ENCODE data around the gene OVAAL. TPM values are rescaled to one million over a fixed set of nuclear protein-coding genes. Genes with fewer than 3 reads are reported as not detected.
"Not testable (repeated sequence)": the region's sequence is repeated elsewhere in the genome, so short reads cannot be mapped to it uniquely, and the experiment has no call there.

The OVAAL gene
- total RNA-seq, 2 experiments from 2014 or later = not detected

- Mint-ChIP-seq H3K27ac (no peak overlapping the region), H3K9me3 (no peaks in the 10 kb centered on the region), H3K36me3 (ENCODE audit: low read depth) (no peaks in the 10 kb centered on the region), H3K4me3 (no peak overlapping the region), H3K4me1 (ENCODE audit: low read depth) (no peaks in the 10 kb centered on the region), H3K27me3 (no peaks in the 10 kb centered on the region)
- CTCF ChIA-PET = interaction anchor here (1.2 to 1.4 kb wide), 2 partner anchors 35 to 312 kb away, joined by 4 to 5 read pairs; no protein-coding TSS in a partner anchor
- intact Hi-C loops (cut with micrococcal nuclease) = no loop called here
- DNase-seq (no peak), ATAC-seq (no peak)
- TF ChIP-seq, protein P1, sequence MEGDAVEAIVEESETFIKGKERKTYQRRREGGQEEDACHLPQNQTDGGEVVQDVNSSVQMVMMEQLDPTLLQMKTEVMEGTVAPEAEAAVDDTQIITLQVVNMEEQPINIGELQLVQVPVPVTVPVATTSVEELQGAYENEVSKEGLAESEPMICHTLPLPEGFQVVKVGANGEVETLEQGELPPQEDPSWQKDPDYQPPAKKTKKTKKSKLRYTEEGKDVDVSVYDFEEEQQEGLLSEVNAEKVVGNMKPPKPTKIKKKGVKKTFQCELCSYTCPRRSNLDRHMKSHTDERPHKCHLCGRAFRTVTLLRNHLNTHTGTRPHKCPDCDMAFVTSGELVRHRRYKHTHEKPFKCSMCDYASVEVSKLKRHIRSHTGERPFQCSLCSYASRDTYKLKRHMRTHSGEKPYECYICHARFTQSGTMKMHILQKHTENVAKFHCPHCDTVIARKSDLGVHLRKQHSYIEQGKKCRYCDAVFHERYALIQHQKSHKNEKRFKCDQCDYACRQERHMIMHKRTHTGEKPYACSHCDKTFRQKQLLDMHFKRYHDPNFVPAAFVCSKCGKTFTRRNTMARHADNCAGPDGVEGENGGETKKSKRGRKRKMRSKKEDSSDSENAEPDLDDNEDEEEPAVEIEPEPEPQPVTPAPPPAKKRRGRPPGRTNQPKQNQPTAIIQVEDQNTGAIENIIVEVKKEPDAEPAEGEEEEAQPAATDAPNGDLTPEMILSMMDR (IDR thresholded peaks at IDR 0.05) = no peak
- POLR2A ChIA-PET = no interaction called here
Observed at GRCh38 chr1:180550241-180550640, 8.5 kb upstream of the OVAAL start.

GRCh38 chr1:180551997-180552396, 6.8 kb upstream of the OVAAL start:
- no peak overlapping the region for H3K4me3 Mint-ChIP-seq
- H3K4me1 Mint-ChIP-seq (ENCODE audit: low read depth) = no peaks in the 10 kb centered on the region
- H3K9me3 Mint-ChIP-seq = no peaks in the 10 kb centered on the region
- H3K27ac Mint-ChIP-seq = no peak overlapping the region
- intact Hi-C loops (cut with micrococcal nuclease) = no loop called here
- DNase-seq (no peak), ATAC-seq (no peak)
- H3K27me3 Mint-ChIP-seq = no peaks in the 10 kb centered on the region
- POLR2A ChIA-PET = interaction anchor here (0.6 kb wide), 1 partner anchor 123 kb away, joined by 3 read pairs; no protein-coding TSS in a partner anchor
- TF ChIP-seq, protein P1 (IDR thresholded peaks at IDR 0.05) = no peak
- CTCF ChIA-PET = interaction anchor here (1.4 kb wide), 1 partner anchor 9 kb away, joined by 3 read pairs; no protein-coding TSS in a partner anchor
- no peaks in the 10 kb centered on the region for H3K36me3 Mint-ChIP-seq (ENCODE audit: low read depth)

DNA sequence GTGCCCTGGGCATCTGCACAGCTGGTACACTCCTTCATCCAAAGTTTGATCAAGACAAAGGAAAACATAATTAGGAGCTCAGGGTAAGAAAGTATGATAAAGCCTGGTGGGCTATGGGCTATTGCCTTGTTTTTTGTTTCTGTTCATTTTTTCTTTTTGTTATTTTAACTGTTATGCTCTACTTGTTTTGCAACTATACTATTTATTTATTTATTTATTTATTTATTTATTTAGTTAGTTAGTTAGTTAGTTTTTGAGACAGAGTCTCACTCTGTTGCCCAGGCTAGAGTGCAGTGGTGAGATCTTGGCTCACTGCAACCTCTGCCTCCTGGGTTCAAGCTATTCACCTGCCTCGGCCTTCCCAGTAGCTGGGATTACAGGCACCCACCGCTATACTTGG, 5.7 kb upstream of the OVAAL start:
- H3K27me3 Mint-ChIP-seq; H3K27ac Mint-ChIP-seq; DNase-seq; H3K4me3 Mint-ChIP-seq; intact Hi-C loops (cut with micrococcal nuclease); H3K36me3 Mint-ChIP-seq (ENCODE audit: low read depth); H3K9me3 Mint-ChIP-seq; ATAC-seq; POLR2A ChIA-PET; H3K4me1 Mint-ChIP-seq (ENCODE audit: low read depth): not testable (repeated sequence)
- CTCF ChIA-PET = interaction anchor here (1.4 kb wide), 1 partner anchor 7 kb away, joined by 3 read pairs; no protein-coding TSS in a partner anchor

DNA sequence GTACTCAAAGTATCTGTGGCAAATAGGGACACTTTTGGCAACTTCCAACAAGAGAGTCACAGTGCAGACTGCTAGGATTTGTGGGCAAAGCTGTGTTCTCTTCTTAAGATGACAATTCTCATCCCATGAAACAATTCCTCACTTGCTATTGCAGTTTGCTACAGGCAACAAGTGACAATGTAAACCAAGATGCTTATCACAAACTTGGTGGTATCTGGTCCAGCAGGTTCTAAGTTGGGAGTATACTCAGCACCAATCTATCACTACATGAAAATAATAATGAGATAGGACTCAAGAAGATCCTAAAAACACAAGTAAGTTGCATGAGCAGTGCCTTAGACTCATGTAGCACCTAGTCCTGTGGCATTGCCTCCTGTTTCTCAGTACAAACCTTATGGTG, 3.4 kb upstream of the OVAAL start:
- no peak for ATAC-seq
- no peak overlapping the region for H3K27ac Mint-ChIP-seq

GRCh38 chr1:180560200-180560867, 1.6 kb downstream of the OVAAL start:
- ATAC-seq (no peak), DNase-seq (no peak)
- no peaks in the 10 kb centered on the region for H3K4me1 Mint-ChIP-seq (ENCODE audit: low read depth)
- ChIA-PET POLR2A (interaction anchor here (0.9 kb wide), 1 partner anchor 584 kb away, joined by 3 read pairs; no protein-coding TSS in a partner anchor), CTCF (interaction anchor here (0.7 kb wide), 1 partner anchor 8 kb away, joined by 3 read pairs; no protein-coding TSS in a partner anchor)
- H3K36me3 Mint-ChIP-seq (ENCODE audit: low read depth) = no peaks in the 10 kb centered on the region
- no peaks in the 10 kb centered on the region for H3K9me3 Mint-ChIP-seq
- no peak overlapping the region for H3K4me3 Mint-ChIP-seq
- H3K27ac Mint-ChIP-seq = no peak overlapping the region
- intact Hi-C loops (cut with micrococcal nuclease) = no loop called here
- H3K27me3 Mint-ChIP-seq = peaks cover 15% of the 10 kb centered on the region
- TF ChIP-seq, protein P1 (IDR thresholded peaks at IDR 0.05) = no peak

More for the DNA sequence above, 3.4 kb upstream of the OVAAL start:
- Mint-ChIP-seq H3K36me3 (ENCODE audit: low read depth) (no peaks in the 10 kb centered on the region), H3K27me3 (peaks cover 10% of the 10 kb centered on the region), H3K4me1 (ENCODE audit: low read depth) (no peaks in the 10 kb centered on the region), H3K9me3 (no peaks in the 10 kb centered on the region), H3K4me3 (no peak overlapping the region)
- no peak for DNase-seq
- TF ChIP-seq, protein P1 (IDR thresholded peaks at IDR 0.05) = no peak
- POLR2A ChIA-PET = no interaction called here
- intact Hi-C loops (cut with micrococcal nuclease) = no loop called here
- CTCF ChIA-PET = no interaction called here

All from activated CD8-positive, alpha-beta T cell treated with anti-CD3 and anti-CD28 coated beads for 36 hours (primary cell).